Endothelial cell of umbilical vein (primary cell): ENCODE results near the gene VSNL1. TPM values are rescaled to one million over a fixed set of nuclear protein-coding genes. Genes with fewer than 3 reads are reported as not detected.
"Not testable (repeated sequence)": the region's sequence is repeated elsewhere in the genome, so short reads cannot be mapped to it uniquely, and the experiment has no call there.

ENCODE experiments used
- BruUV-seq: library from RNA; stranded (reverse); fragments of 400-500 nt; replicated peaks from 2 replicates; lab custom pipeline; 2021; lab: Mats Ljungman, UMichigan
- CTCF ChIA-PET: fragments of 300-600, 350-600 bp; sonication (Branson Sonifier 250); formaldehyde crosslinking; loops from one replicate; lab custom pipeline; 2021; ENCODE audit warnings: antibody characterized with exemption, inconsistent platforms; lab: Charles Lee
- POLR2A ChIA-PET: fragments of 300-600, 350-600 bp; sonication (Branson Sonifier 250); formaldehyde crosslinking; loops from one replicate; lab custom pipeline; 2021; ENCODE audit warnings: antibody characterized with exemption, inconsistent platforms; lab: Charles Lee
- DNase-seq: peaks from one replicate; pipeline ENCODE4 v3.0.0-alpha.2; 2011; ENCODE audit warnings: low read depth, low spot score
- FAIRE-seq: peaks from 2 replicates; lab custom pipeline; 2011; peaks lifted over from hg19 to GRCh38; lab: Jason Lieb, UNC
- H2AFZ ChIP-seq: 2 replicates; pipeline ENCODE4 v1.6.0; 2012; ENCODE audit warnings: low read depth, low read length, control low read depth, inconsistent platforms
- H3K27ac ChIP-seq: 2 replicates; pipeline ENCODE4 v1.5.1; 2011; ENCODE audit warnings: low read depth, mild to moderate bottlenecking, control low read depth, low read length, moderate library complexity; ENCODE audit not compliant: insufficient read depth
- H3K27me3 ChIP-seq, 2 experiments: 2 replicates each; pipeline versions ENCODE4 v1.6.0 to v1.6.1; 2011; ENCODE audit warnings: low read length in 2 of 2, mixed read lengths in 1 of 2; ENCODE audit not compliant: control insufficient read depth in 2 of 2, insufficient read depth in 2 of 2
- H3K36me3 ChIP-seq, 2 experiments: 2 replicates in 1 of 2; 3 replicates in 1 of 2; pipeline ENCODE4 v1.5.1; 2011; ENCODE audit warnings: low read length in 2 of 2, mild to moderate bottlenecking in 1 of 2, moderate library complexity in 1 of 2; ENCODE audit not compliant: control insufficient read depth in 2 of 2, insufficient read depth in 2 of 2; ENCODE audit errors: extremely low read depth in 1 of 2
- H3K4me1 ChIP-seq: 3 replicates; pipeline ENCODE4 v1.5.1; 2011; ENCODE audit warnings: mild to moderate bottlenecking, low read length; ENCODE audit not compliant: control insufficient read depth, insufficient read depth; ENCODE audit errors: extremely low read depth
- H3K4me2 ChIP-seq: 2 replicates; pipeline ENCODE4 v1.6.1; 2011; ENCODE audit warnings: low read length, control low read depth, mixed read lengths; ENCODE audit not compliant: insufficient read depth
- H3K4me3 ChIP-seq, 3 experiments: fragments of 200-600 bp in 1 of 3; sonication (generic), shearing (Covaris generic) in 1 of 3; replicated peaks in 1 of 3; 2 replicates each; pipeline ENCODE4 v1.5.1; 2011 to 2016; ENCODE audit warnings: control low read depth in 3 of 3, low read length in 3 of 3, mild to moderate bottlenecking in 2 of 3, inconsistent platforms in 1 of 3, low read depth in 1 of 3, moderate library complexity in 1 of 3; ENCODE audit not compliant: insufficient read depth in 1 of 3
- H3K79me2 ChIP-seq: 2 replicates; pipeline ENCODE4 v1.6.0; 2012; ENCODE audit warnings: low read length, inconsistent platforms; ENCODE audit not compliant: control insufficient read depth, insufficient read depth
- H3K9ac ChIP-seq: replicated peaks from 2 replicates; pipeline ENCODE3; 2011; ENCODE audit warnings: low read length, control low read depth; ENCODE audit not compliant: insufficient read depth; ENCODE audit errors: extremely low read depth
- H3K9me1 ChIP-seq: replicated peaks from 3 replicates; pipeline ENCODE4 v1.6.0; 2011; ENCODE audit warnings: mild to moderate bottlenecking, low read length; ENCODE audit not compliant: control insufficient read depth, insufficient read depth; ENCODE audit errors: extremely low read depth
- H3K9me3 ChIP-seq: replicated peaks from 2 replicates; pipeline ENCODE4 v1.5.1; 2012; ENCODE audit warnings: low read length, inconsistent platforms; ENCODE audit not compliant: control insufficient read depth, insufficient read depth
- H4K20me1 ChIP-seq: replicated peaks from 2 replicates; pipeline ENCODE3; 2011; ENCODE audit warnings: mild to moderate bottlenecking, low read length; ENCODE audit not compliant: control insufficient read depth, insufficient read depth; ENCODE audit errors: extremely low read depth
- EZH2 ChIP-seq: IDR thresholded peaks from 2 replicates; pipeline ENCODE4 v1.6.1; 2012; ENCODE audit warnings: borderline replicate concordance, low read depth, mild to moderate bottlenecking, moderate library complexity, low read length, inconsistent platforms; ENCODE audit not compliant: severe bottlenecking
- FOS ChIP-seq: IDR thresholded peaks from 2 replicates; pipeline ENCODE4 v1.6.1; 2011; ENCODE audit warnings: mild to moderate bottlenecking, low read length, moderate library complexity, borderline replicate concordance; ENCODE audit not compliant: insufficient read depth
- GATA2 ChIP-seq: IDR thresholded peaks from 2 replicates; pipeline ENCODE4 v1.7.0; 2011; ENCODE audit warnings: low read depth, mild to moderate bottlenecking, moderate library complexity, mixed read lengths, low read length; ENCODE audit not compliant: insufficient read length, insufficient read depth
- JUN ChIP-seq: IDR thresholded peaks from 2 replicates; pipeline ENCODE4 v1.6.1; 2011; ENCODE audit warnings: borderline replicate concordance, low read depth; ENCODE audit not compliant: insufficient read length, insufficient read depth
- MYC ChIP-seq: IDR thresholded peaks from one replicate; pipeline ENCODE4 v1.6.1; 2011; ENCODE audit warnings: mild to moderate bottlenecking, low read depth, low read length
- POLR2A ChIP-seq: IDR thresholded peaks from 2 replicates; pipeline ENCODE4 v1.6.1; 2012; ENCODE audit warnings: low read depth, mild to moderate bottlenecking, control low read depth, low read length
- POLR2AphosphoS5 ChIP-seq: IDR thresholded peaks from 2 replicates; pipeline ENCODE4 v1.6.1; 2012; ENCODE audit warnings: low read depth, mild to moderate bottlenecking, control low read depth, low read length, moderate library complexity; ENCODE audit not compliant: insufficient read depth
- dilution Hi-C: fragments of 300-500 bp; cut with MboI; formaldehyde crosslinking; loops from one replicate; pipeline ENCODE4 v1.15.0; 2019; ENCODE audit warnings: low sequenced_read_pairs; ENCODE audit not compliant: extremely low pct_ligation_motif_present
- intact Hi-C: fragments of 100-400 bp; cut with micrococcal nuclease; formaldehyde crosslinking; loops from one replicate; pipeline ENCODE4 v1.10.0; 2022
- polyA plus RNA-seq, 4 experiments: library from polyadenylated mRNA; depleted of rRNA in 3 of 4; stranded (reverse) in 3 of 4; unstranded in 1 of 4; fragments of >200 nt; gene quantifications; 2 replicates each; pipeline versions ENCODE4 v1.2.1 to v1.2.3, GENCODE V29; 2011 to 2012; ENCODE audit warnings: missing spikeins in 1 of 4
- total RNA-seq: library from RNA; stranded (reverse); gene quantifications from 2 replicates; pipeline ENCODE4 v1.2.3, GENCODE V29; 2021
- TF ChIP-seq, protein P1 (sequence below), 2 donors: IDR thresholded peaks; 1 replicate in 1 of 2; 2 replicates in 1 of 2; pipeline ENCODE4 v1.5.1; 2011; ENCODE audit warnings: low read length in 2 of 2, mild to moderate bottlenecking in 2 of 2, moderate library complexity in 2 of 2, control low read depth in 1 of 2, inconsistent platforms in 1 of 2, low read depth in 1 of 2; ENCODE audit not compliant: insufficient read depth in 1 of 2; ENCODE audit errors: extremely low read depth in 1 of 2
- TF ChIP-seq, protein P2 (sequence below): IDR thresholded peaks from 2 replicates; pipeline ENCODE4 v1.6.1; 2011; ENCODE audit not compliant: insufficient read depth, insufficient read length

VSNL1 gene
- total and polyA plus RNA-seq, 2 donors (not counting 3 experiments of a cell fraction or from before 2014, with no cell fraction given), result not detected

DNA sequence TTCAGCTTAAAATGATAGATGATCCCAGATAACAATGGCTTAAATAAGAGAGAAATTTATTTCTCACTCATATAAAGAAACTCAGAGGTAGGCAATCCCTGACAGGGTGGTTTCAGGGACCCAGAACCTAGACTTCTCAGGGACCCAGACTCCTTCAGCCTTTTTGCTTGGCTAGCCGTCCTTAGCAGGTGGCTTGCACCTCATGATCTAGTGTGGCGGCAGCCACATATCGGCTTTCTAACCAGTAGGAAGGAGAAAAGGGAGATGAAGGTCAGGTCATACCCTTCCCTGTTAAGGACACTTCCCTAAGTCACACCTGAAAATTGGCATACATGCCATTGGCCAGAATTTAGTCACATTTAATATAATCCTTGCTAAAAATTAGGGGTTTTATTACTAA lies 18.4 kb downstream of the VSNL1 start:
- POLR2A ChIA-PET, result no interaction called here
- FAIRE-seq (no peak), DNase-seq (no peak)
- no peaks in the 10 kb centered on the region for H3K4me1 ChIP-seq
- no peaks in the 10 kb centered on the region for H3K36me3 ChIP-seq
- no peak overlapping the region for H3K9ac ChIP-seq
- H3K9me1 ChIP-seq, result no peaks in the 10 kb centered on the region
- no peak overlapping the region for H3K4me2 ChIP-seq
- no peaks in the 10 kb centered on the region for H4K20me1 ChIP-seq
- BruUV-seq, result no TSS peak
- CTCF ChIA-PET, result no interaction called here
- intact Hi-C loops (no loop called here), dilution Hi-C loops (no loop called here)
- H3K79me2 ChIP-seq, result no peaks in the 10 kb centered on the region
- no peak overlapping the region for H2AFZ ChIP-seq
- H3K27ac ChIP-seq, result no peak overlapping the region
- H3K27me3 ChIP-seq, result no peaks in the 10 kb centered on the region
- H3K9me3 ChIP-seq, result no peaks in the 10 kb centered on the region
- no peak for TF ChIP-seq GATA2
- TF ChIP-seq MYC, result no peak
- no peak for TF ChIP-seq EZH2
- TF ChIP-seq, protein P1, sequence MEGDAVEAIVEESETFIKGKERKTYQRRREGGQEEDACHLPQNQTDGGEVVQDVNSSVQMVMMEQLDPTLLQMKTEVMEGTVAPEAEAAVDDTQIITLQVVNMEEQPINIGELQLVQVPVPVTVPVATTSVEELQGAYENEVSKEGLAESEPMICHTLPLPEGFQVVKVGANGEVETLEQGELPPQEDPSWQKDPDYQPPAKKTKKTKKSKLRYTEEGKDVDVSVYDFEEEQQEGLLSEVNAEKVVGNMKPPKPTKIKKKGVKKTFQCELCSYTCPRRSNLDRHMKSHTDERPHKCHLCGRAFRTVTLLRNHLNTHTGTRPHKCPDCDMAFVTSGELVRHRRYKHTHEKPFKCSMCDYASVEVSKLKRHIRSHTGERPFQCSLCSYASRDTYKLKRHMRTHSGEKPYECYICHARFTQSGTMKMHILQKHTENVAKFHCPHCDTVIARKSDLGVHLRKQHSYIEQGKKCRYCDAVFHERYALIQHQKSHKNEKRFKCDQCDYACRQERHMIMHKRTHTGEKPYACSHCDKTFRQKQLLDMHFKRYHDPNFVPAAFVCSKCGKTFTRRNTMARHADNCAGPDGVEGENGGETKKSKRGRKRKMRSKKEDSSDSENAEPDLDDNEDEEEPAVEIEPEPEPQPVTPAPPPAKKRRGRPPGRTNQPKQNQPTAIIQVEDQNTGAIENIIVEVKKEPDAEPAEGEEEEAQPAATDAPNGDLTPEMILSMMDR (IDR thresholded peaks at IDR 0.05; ENCODE audit: extremely low read depth in 1 of 2, insufficient read depth in 1 of 2, low read depth in 1 of 2, low read length in 2 of 2), result no peak
- TF ChIP-seq, protein P2, sequence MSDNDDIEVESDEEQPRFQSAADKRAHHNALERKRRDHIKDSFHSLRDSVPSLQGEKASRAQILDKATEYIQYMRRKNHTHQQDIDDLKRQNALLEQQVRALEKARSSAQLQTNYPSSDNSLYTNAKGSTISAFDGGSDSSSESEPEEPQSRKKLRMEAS, result no peak
- no peak for TF ChIP-seq JUN
- no peak for TF ChIP-seq FOS
- no peak for TF ChIP-seq POLR2A
- TF ChIP-seq POLR2AphosphoS5, result no peak
- H3K4me3 ChIP-seq, result no peak overlapping the region

DNA sequence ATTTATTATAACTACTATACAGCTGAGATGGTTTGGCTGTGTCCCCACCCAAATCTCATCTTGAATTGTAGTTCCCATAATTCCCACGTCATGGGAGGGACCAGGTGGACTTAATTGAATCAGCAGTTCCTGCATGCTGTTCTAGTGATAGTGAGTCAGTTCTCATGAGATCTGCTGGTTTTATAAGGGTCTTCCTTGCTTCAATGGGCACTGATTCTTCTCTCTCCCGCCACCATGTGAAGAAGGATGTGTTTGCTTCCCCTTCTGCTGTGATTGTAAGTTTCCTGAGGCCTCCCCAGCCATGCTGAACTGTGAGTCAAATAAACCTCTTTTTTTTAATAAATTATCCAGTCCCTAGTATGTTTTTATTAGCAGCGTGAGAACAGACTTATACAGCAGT lies 25.2 kb downstream of the VSNL1 start:
- intact Hi-C loops, H3K36me3 ChIP-seq, H3K4me3 ChIP-seq, POLR2A ChIA-PET, BruUV-seq, H2AFZ ChIP-seq, DNase-seq, H3K9me1 ChIP-seq, dilution Hi-C loops, H3K27ac ChIP-seq, FAIRE-seq, H3K9ac ChIP-seq, H4K20me1 ChIP-seq, H3K4me2 ChIP-seq, H3K4me1 ChIP-seq, H3K9me3 ChIP-seq, H3K79me2 ChIP-seq, H3K27me3 ChIP-seq, CTCF ChIA-PET: not testable (repeated sequence)
